ENCODE results near the gene RNASE11.

- no peak for TF ChIP-seq CTCF (conservative IDR thresholded peaks at IDR 0.05; ENCODE audit: low read length)
- TF ChIP-seq EZH2phosphoT487 (IDR thresholded peaks at IDR 0.05; ENCODE audit: borderline replicate concordance, low read depth, low read length), result no peak
Observed at GRCh38 chr14:20602583-20602982, 14.8 kb upstream of the RNASE11 start.
